Spinal cord (tissue), 10 donors: Measurements from ENCODE around the gene CNMD. TPM values are rescaled to one million over a fixed set of nuclear protein-coding genes. Genes with fewer than 3 reads are reported as not detected.
"Not testable (repeated sequence)": the region's sequence is repeated elsewhere in the genome, so short reads cannot be mapped to it uniquely, and the experiment has no call there.

Source experiments
- DNase-seq, 6 donors: peaks; one replicate each; pipeline versions ENCODE4 v3.0.0 to v3.0.0-alpha.2; 2013 to 2015; ENCODE audit warnings: low spot score in 6 of 6, low read depth in 4 of 6
- H3K27ac ChIP-seq: one replicate; pipeline ENCODE4 v1.5.1; 2013; ENCODE audit warnings: low read depth, low read length, control low read depth
- H3K27me3 ChIP-seq: one replicate; pipeline ENCODE4 v1.6.1; 2013; ENCODE audit warnings: low read length; ENCODE audit not compliant: control insufficient read depth, insufficient read depth
- H3K36me3 ChIP-seq: one replicate; pipeline ENCODE4 v1.6.1; 2013; ENCODE audit warnings: low read length; ENCODE audit not compliant: control insufficient read depth, insufficient read depth
- H3K4me1 ChIP-seq: one replicate; pipeline ENCODE4 v1.6.1; 2013; ENCODE audit warnings: low read length; ENCODE audit not compliant: control insufficient read depth, insufficient read depth
- H3K4me3 ChIP-seq: one replicate; pipeline ENCODE4 v1.5.1; 2013; ENCODE audit warnings: low read depth, low read length, control low read depth
- H3K9me3 ChIP-seq: one replicate; pipeline ENCODE4 v1.6.1; 2013; ENCODE audit warnings: low read length; ENCODE audit not compliant: control insufficient read depth, insufficient read depth
- WGBS: methylation state at CpG from one replicate; pipeline ENCODE4 v1.1.5; 2013; ENCODE audit warnings: missing lambda C conversion rate; ENCODE audit not compliant: insufficient coverage; 5-methylcytosine and 5-hydroxymethylcytosine counted together
- polyA plus RNA-seq, 2 donors: library from polyadenylated mRNA; unstranded; fragments of 120-200 nt; gene quantifications; one replicate each; pipeline ENCODE4 v1.2.1, GENCODE V29; 2013; ENCODE audit not compliant: insufficient read length in 2 of 2
- total RNA-seq, 2 donors: library from RNA; depleted of rRNA in 1 of 2; stranded (reverse); fragments of 120-200 nt in 1 of 2; fragments of >200 nt in 1 of 2; gene quantifications; one replicate each; pipeline versions ENCODE4 v1.2.3 to v1.2.4, GENCODE V29; 2013 to 2014
- donor health status: healthy.

CNMD gene
- total and polyA plus RNA-seq, 4 donors = 4.7 to 22.4 (median 9.7) TPM

GRCh38 chr13:52706081-52706480 lies 33.5 kb downstream of the CNMD start:
- Histone ChIP-seq H3K9me3 (no peaks in the 10 kb centered on the region), H3K27ac (no peak overlapping the region), H3K27me3 (no peaks in the 10 kb centered on the region), H3K4me3 (no peak overlapping the region), H3K36me3 (no peaks in the 10 kb centered on the region), H3K4me1 (peaks cover under 1% of the 10 kb centered on the region)
- no CpG with 5 or more reads among the region's 3 CpGs for WGBS
- DNase-seq = no peak

GRCh38 chr13:52703482-52703881 lies 36.1 kb downstream of the CNMD start:
- Histone ChIP-seq H3K27ac (no peak overlapping the region), H3K4me3 (no peak overlapping the region), H3K4me1 (no peaks in the 10 kb centered on the region), H3K9me3 (no peaks in the 10 kb centered on the region), H3K36me3 (no peaks in the 10 kb centered on the region), H3K27me3 (no peaks in the 10 kb centered on the region)
- 30% methylated on average over 2 of the region's 6 CpGs for WGBS
- peak in 1 of 6 donors; percentile 25 for DNase-seq

GRCh38 chr13:52701728-52702465 lies 37.7 kb downstream of the CNMD start:
- 93% methylated on average over 3 of the region's 6 CpGs for WGBS
- H3K9me3 ChIP-seq = no peaks in the 10 kb centered on the region
- no peaks in the 10 kb centered on the region for H3K4me1 ChIP-seq
- no peak overlapping the region for H3K4me3 ChIP-seq
- H3K27ac ChIP-seq = no peak overlapping the region
- no peaks in the 10 kb centered on the region for H3K27me3 ChIP-seq
- no peaks in the 10 kb centered on the region for H3K36me3 ChIP-seq
- DNase-seq = no peak

- Histone ChIP-seq H3K9me3 (no peaks in the 10 kb centered on the region), H3K4me1 (no peaks in the 10 kb centered on the region), H3K36me3 (no peaks in the 10 kb centered on the region), H3K27ac (no peak overlapping the region), H3K4me3 (no peak overlapping the region), H3K27me3 (no peaks in the 10 kb centered on the region)
- WGBS = 90% methylated on average over 2 of the region's 5 CpGs
- no peak for DNase-seq
These were observed 43.1 kb downstream of the CNMD start for GRCh38 chr13:52696566-52696965.

GRCh38 chr13:52695856-52696255 lies 43.8 kb downstream of the CNMD start:
- no peak overlapping the region for H3K4me3 ChIP-seq
- no peaks in the 10 kb centered on the region for H3K9me3 ChIP-seq
- DNase-seq = no peak
- 100% methylated on average over 3 of the region's 3 CpGs for WGBS
- no peaks in the 10 kb centered on the region for H3K27me3 ChIP-seq
- H3K36me3 ChIP-seq = no peaks in the 10 kb centered on the region
- no peak overlapping the region for H3K27ac ChIP-seq
- H3K4me1 ChIP-seq = no peaks in the 10 kb centered on the region

GRCh38 chr13:52686376-52686775 lies 53.2 kb downstream of the CNMD start:
- H3K9me3 ChIP-seq = no peaks in the 10 kb centered on the region
- no peak overlapping the region for H3K27ac ChIP-seq
- WGBS = 100% methylated on average over 1 of the region's 4 CpGs
- H3K4me3 ChIP-seq = no peak overlapping the region
- H3K27me3 ChIP-seq = no peaks in the 10 kb centered on the region
- DNase-seq = no peak
- no peaks in the 10 kb centered on the region for H3K4me1 ChIP-seq
- peaks cover 15% of the 10 kb centered on the region for H3K36me3 ChIP-seq

GRCh38 chr13:52685806-52686205 lies 53.8 kb downstream of the CNMD start:
- H3K9me3 ChIP-seq, H3K4me3 ChIP-seq, H3K4me1 ChIP-seq, H3K27me3 ChIP-seq, H3K27ac ChIP-seq, DNase-seq: not testable (repeated sequence)
- 98% methylated on average over 6 of the region's 9 CpGs for WGBS
- H3K36me3 ChIP-seq = peaks cover 19% of the 10 kb centered on the region

- Histone ChIP-seq H3K4me1 (no peaks in the 10 kb centered on the region), H3K9me3 (no peaks in the 10 kb centered on the region), H3K36me3 (peaks cover 12% of the 10 kb centered on the region), H3K27me3 (no peaks in the 10 kb centered on the region), H3K4me3 (no peak overlapping the region), H3K27ac (no peak overlapping the region)
- no peak for DNase-seq
- WGBS = no CpG with 5 or more reads among the region's 1 CpG
These were observed 61.8 kb downstream of the CNMD start for GRCh38 chr13:52677823-52678222.

- no peak for DNase-seq
- no peaks in the 10 kb centered on the region for H3K4me1 ChIP-seq
- H3K36me3 ChIP-seq = no peaks in the 10 kb centered on the region
- no CpG with 5 or more reads among the region's 1 CpG for WGBS
- H3K4me3 ChIP-seq = no peak overlapping the region
- no peak overlapping the region for H3K27ac ChIP-seq
- H3K27me3 ChIP-seq = no peaks in the 10 kb centered on the region
- no peaks in the 10 kb centered on the region for H3K9me3 ChIP-seq
These were observed 66.2 kb downstream of the CNMD start for GRCh38 chr13:52673465-52673864.

GRCh38 chr13:52670726-52671125 lies 68.9 kb downstream of the CNMD start:
- Histone ChIP-seq H3K9me3 (no peaks in the 10 kb centered on the region), H3K27me3 (no peaks in the 10 kb centered on the region), H3K4me1 (no peaks in the 10 kb centered on the region), H3K36me3 (peaks cover 8% of the 10 kb centered on the region), H3K4me3 (no peak overlapping the region), H3K27ac (no peak overlapping the region)
- no peak for DNase-seq
- 100% methylated on average over 3 of the region's 8 CpGs for WGBS
